8988T (cell line): ENCODE results near the gene DYRK4.

Source experiments
- DNase-seq: peaks from one replicate; pipeline ENCODE4 v3.0.0; 2011

DYRK4 gene

GRCh38 chr12:4564818-4565217 is 2.8 kb downstream of the DYRK4 start:
- no peak for DNase-seq

- DNase-seq: no peak
Observed at GRCh38 chr12:4566474-4566873, 4.5 kb downstream of the DYRK4 start.

GRCh38 chr12:4567073-4567881 is 5.3 kb downstream of the DYRK4 start:
- no peak for DNase-seq

- no peak for DNase-seq
Observed at GRCh38 chr12:4569261-4569660, 7.3 kb downstream of the DYRK4 start.

GRCh38 chr12:4572680-4573079 is 10.7 kb downstream of the DYRK4 start:
- DNase-seq: no peak

- no peak for DNase-seq
Observed at GRCh38 chr12:4579305-4580102, 17.5 kb downstream of the DYRK4 start.

- DNase-seq: no peak
Observed at GRCh38 chr12:4580281-4580688, 18.3 kb downstream of the DYRK4 start.

GRCh38 chr12:4584281-4584680 is 22.3 kb downstream of the DYRK4 start:
- no peak for DNase-seq

- no peak for DNase-seq
Observed at GRCh38 chr12:4584896-4585295, 22.9 kb downstream of the DYRK4 start.

- no peak for DNase-seq
Observed at GRCh38 chr12:4586500-4586899, 24.5 kb downstream of the DYRK4 start.

- no peak for DNase-seq
Observed at GRCh38 chr12:4587108-4587507, 25.1 kb downstream of the DYRK4 start.

GRCh38 chr12:4588916-4589315 is 26.9 kb downstream of the DYRK4 start:
- no peak for DNase-seq

- no peak for DNase-seq
Observed at GRCh38 chr12:4589941-4590340, 27.9 kb downstream of the DYRK4 start.

GRCh38 chr12:4591180-4591687 is 29.2 kb downstream of the DYRK4 start:
- no peak for DNase-seq

- DNase-seq: no peak
Observed at GRCh38 chr12:4595881-4596280, 33.9 kb downstream of the DYRK4 start.

GRCh38 chr12:4603421-4603820 is 41.4 kb downstream of the DYRK4 start:
- DNase-seq: no peak

- DNase-seq: no peak
Observed at GRCh38 chr12:4603946-4604345, 41.9 kb downstream of the DYRK4 start.

GRCh38 chr12:4604684-4605193 is 42.7 kb downstream of the DYRK4 start:
- DNase-seq: peak; percentile 27

GRCh38 chr12:4607056-4607455 is 45.0 kb downstream of the DYRK4 start:
- no peak for DNase-seq

GRCh38 chr12:4609071-4609470 is 47.1 kb downstream of the DYRK4 start:
- no peak for DNase-seq

- no peak for DNase-seq
Observed at GRCh38 chr12:4610481-4610880, 48.5 kb downstream of the DYRK4 start.

GRCh38 chr12:4615667-4616066 is 53.7 kb downstream of the DYRK4 start:
- DNase-seq: no peak

GRCh38 chr12:4621511-4621910 is 59.5 kb downstream of the DYRK4 start:
- DNase-seq: no peak

- DNase-seq: no peak
Observed at GRCh38 chr12:4626543-4626942, 64.5 kb downstream of the DYRK4 start.
